Measurements from ENCODE around the gene SEMA3E.
"Not testable (repeated sequence)": the region's sequence is repeated elsewhere in the genome, so short reads cannot be mapped to it uniquely, and the experiment has no call there.

The SEMA3E gene

DNA sequence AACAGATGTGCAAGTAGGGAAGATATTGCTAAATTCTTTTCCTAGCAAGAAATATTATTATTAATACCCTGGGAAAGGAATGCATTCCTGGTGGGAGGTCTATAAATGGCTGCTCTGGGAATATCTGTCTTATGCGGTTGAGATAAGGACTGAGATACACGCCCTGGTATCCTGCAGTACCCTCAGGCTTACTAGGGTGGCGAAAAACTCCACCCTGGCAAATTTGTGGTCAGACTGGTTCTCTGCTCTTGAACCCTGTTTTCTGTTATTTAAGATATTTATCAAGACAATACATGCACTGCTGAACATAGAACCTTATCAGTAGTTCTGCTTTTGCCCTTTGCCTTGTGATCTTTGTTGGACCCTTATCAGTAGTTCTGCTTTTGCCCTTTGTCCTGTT lies 96.4 kb downstream of the SEMA3E start:
- not testable (repeated sequence) for DNase-seq

DNA sequence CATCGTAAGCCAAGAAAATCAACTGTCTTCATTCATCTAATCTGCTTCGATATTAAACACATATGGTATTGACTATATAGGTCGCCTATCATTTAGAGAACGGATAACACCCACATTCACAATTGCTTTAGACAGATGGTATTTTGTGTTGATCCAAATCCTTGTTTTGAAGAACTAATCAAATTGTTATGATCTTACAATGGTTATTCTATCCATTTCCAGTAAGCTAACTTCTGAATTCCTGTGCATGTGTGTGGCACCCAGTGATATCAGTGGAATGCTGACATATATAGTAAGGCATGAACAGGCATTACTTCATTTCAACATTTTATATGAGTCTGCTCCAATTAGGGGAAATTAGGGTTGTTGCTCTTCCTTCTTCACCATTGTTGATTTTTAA lies 98.8 kb downstream of the SEMA3E start:
- no peak for DNase-seq

DNA sequence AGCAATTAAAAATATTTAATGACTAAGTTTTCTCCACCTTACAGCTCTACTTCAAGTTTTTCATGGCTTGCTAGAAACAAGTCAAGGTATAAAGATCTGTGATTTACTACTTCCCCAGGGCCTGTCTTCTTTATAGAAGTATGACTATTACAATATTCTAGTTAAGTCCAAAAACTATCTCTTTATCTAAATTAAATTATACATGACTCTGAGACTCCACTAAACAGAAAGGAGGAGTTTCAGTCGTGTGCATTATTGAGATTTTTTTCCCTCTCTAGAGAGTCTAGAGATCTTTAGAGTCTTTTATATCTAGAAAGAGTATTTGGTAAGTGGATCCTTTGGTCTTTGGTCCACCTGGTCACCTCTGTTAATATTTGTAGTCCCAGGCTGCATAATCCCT lies 100.7 kb downstream of the SEMA3E start:
- no peak for DNase-seq

- no peak for DNase-seq
These were observed 101.4 kb downstream of the SEMA3E start for GRCh38 chr7:83547526-83547925.

DNA sequence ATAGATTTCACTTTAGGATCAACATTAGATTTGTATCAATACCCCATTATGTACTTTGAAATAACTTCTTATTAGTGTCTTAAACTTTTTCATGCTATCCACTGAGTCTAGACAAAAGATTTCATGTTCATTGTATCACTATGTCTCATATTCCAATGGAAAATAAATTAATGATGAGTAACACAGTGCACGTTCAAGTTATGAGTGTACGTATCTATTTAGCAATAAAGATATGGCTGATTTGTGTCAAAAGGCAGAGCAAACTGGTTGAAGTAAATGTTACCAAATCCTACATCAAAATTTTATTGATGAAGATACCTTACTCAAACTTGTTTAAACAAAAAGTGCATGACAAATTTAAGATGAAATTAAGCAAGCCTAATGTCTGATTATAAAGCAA lies 102.4 kb downstream of the SEMA3E start:
- no peak for DNase-seq

DNA sequence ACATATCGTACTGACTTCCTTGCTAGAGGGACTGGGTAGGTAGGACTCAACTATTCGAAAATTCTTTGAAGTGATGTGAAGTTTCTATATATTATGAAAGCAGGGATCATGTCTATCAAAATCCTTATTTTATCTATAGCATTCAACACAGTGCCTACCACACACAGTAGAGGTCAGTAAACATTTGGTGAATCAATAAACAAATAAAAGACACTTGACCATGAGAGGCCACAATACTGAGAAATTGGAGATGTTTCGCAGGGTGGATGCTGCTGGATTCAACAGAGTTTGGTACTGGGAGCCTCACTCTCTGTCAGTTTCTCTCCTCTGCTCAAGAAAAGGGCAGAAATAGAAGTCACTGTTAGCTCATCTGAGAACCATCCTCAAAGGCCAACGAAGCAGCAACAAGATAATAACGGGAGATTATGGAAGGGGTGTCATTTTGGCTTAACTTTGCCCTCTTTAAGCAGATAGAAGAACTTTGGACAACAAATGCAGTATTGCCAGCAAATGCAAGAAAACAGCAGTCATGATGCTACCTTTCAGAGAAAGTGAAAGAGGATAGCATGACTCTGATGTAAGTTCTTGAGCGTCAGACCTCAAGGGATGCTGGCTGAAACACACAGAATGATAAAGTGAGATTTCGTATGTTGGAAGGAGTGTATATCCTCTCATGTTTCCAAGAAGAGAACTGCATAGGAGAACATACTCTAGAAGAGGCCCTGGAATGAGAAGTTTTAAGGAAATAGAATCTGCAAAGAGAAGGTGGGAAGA lies 107.6 kb downstream of the SEMA3E start:
- DNase-seq = no peak

GRCh38 chr7:83534488-83534887 lies 114.5 kb downstream of the SEMA3E start:
- no peak for DNase-seq

DNA sequence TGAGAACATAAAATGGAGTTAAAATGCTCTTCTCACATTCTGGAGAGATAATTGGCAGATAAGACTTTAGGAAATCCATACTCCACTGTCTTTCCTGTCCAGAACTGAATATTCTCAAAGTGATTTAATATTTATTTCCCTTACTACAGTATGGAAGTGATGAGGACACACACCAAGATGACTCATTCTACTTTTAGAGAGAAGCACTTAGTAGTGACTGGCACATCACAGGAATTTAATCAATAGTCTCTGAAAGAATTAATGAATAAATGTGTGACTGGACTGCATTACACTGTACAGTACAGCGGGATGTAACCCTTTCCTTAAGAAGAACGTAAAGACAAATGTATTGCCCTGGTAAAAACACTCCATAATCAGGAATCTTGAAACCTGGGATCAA lies 116.7 kb downstream of the SEMA3E start:
- no peak for DNase-seq

- no peak for DNase-seq
These were observed 117.2 kb downstream of the SEMA3E start for GRCh38 chr7:83531766-83532165.

DNA sequence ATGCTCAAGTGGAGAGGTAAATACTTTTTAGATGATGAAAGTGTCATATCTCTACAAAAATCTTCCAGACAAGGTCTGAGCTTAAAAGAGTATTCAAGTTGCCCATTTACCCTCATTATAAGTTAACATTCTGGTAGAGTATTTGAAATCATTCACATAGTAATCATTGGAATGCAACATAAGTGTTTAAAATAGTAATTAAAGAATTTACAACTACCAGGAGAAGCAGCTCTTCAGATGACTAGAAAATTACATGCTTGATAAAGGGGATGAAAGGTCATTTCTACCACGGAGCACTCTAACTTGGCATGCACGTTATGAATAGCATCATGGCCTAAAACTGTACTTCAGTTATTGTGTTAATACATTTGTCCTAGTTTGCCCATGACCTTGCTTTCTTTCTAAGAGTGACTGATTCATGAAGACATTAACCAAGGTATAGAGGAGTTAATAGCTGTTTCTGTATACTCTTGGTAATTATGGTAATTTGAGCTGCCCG lies 120.0 kb downstream of the SEMA3E start:
- no peak for DNase-seq

- no peak for DNase-seq
These were observed 124.5 kb downstream of the SEMA3E start for GRCh38 chr7:83524277-83525075.

- DNase-seq = no peak
These were observed 128.2 kb downstream of the SEMA3E start for GRCh38 chr7:83520726-83521125.

DNA sequence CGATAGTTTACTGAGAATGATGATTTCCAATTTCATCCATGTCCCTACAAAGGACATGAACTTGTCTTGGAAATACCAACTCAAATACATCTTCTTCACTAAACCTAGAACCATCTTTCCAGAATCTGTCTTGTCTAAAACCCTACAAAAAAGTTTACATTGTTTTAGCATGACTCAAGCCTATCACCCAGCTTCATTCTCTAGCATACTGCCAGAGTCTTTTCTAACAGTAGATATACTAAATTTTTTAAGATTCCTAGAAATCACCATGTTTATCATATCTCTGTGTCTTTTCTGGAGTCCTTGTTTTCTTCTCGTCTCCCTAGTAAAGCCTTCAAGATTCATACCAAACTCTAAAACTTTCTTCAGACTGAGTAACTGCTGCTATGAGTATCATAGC lies 129.7 kb downstream of the SEMA3E start:
- DNase-seq = no peak

- DNase-seq = no peak
These were observed 131.8 kb downstream of the SEMA3E start for GRCh38 chr7:83517035-83517700.

DNA sequence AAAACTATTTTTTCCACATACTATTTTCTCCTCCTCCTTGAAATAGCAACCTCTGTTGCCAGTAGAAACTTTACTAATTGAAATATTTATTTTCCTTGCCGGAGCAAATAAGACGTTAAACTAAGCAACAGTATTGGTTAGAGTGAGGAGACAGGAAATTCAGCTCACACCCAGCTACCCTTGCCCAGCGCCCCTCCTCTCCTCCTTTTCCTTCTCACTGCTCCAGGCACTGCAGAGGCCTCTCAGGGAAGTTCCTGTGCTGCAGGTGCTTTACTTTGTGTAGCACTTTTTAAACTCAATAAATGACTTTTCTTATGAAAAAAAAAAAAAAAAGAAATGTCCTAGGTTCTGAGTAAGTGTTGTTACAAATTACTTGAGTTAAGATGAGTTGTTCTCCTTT lies 134.0 kb downstream of the SEMA3E start:
- no peak for DNase-seq

DNA sequence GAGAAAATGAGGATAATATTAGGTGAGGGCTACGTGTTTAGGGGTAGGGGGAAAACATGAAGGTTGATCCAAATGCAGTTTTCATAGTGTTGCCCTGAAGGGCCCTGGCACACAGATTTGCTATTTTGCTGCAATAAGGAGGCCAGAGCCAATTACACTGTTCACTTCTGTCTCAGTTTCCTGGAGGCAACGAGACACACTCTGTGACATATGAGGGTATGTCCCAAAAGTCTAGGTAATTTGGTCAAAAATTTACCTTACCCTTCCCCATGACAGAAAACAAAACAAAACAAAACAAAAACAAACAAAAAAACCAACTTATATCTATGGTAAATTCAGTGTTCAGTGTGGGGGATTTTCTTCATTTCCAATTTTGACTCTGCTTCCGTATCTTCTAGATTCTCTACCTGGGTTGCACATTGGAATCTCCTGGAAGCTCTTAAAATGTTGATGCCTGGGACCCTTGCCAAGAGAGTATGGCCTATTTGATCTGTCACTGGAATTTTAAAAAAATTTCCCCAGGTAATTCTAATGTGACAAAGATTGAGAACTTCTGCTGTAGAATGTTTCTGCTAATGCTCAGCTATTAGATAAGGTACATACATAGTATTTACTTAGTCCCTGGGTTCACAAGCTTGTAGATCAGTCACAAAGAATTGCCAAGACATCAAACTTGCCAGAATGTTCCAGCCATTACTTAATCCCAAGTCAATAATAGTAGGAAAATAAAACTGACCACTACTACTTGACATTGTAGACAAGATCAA lies 139.5 kb downstream of the SEMA3E start:
- no peak for DNase-seq

- no peak for DNase-seq
These were observed 144.6 kb downstream of the SEMA3E start for GRCh38 chr7:83504330-83504729.

GRCh38 chr7:83502636-83503035 lies 146.3 kb downstream of the SEMA3E start:
- no peak for DNase-seq

DNA sequence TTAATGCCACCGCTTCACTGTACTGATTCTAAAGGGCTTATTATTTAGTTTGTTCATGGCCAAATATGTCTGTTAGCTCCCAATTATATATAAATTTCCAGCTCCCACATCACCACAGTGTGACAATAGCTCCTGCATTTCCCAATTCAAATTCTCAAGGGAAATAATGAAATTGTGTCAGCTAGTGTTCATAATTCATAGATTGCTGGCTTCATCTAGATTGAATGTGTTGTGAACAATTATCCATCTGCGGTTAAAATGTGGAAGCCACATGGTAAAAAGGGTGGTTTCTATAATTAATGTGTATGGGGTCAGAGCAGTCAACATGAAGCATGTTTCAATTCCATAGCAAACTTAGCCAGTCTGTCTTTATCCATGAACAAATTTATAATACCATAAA lies 154.3 kb downstream of the SEMA3E start:
- no peak for DNase-seq

- no peak for DNase-seq
These were observed 156.1 kb downstream of the SEMA3E start for GRCh38 chr7:83492802-83493201.

GRCh38 chr7:83487801-83488200 lies 161.1 kb downstream of the SEMA3E start:
- DNase-seq = no peak

- no peak for DNase-seq
These were observed 162.0 kb downstream of the SEMA3E start for GRCh38 chr7:83486957-83487356.

GRCh38 chr7:83486536-83486935 lies 162.4 kb downstream of the SEMA3E start:
- DNase-seq = no peak

Data from CD4-positive, alpha-beta T cell treated with Interleukin-17A for 1 hour (primary cell).